GM19395 (cell line): ENCODE data around the gene ELOVL6.
A peak's percentile ranks its signal among the peaks of the same experiment; 100 is the strongest.

Experiments used
- ATAC-seq: cut with Tn5 transposase; IDR thresholded peaks from one replicate; pipeline ENCODE4 v1.9.1; 2021; ENCODE audit warnings: mild to moderate bottlenecking, moderate library complexity; ENCODE audit not compliant: unreplicated experiment

ELOVL6 gene

DNA sequence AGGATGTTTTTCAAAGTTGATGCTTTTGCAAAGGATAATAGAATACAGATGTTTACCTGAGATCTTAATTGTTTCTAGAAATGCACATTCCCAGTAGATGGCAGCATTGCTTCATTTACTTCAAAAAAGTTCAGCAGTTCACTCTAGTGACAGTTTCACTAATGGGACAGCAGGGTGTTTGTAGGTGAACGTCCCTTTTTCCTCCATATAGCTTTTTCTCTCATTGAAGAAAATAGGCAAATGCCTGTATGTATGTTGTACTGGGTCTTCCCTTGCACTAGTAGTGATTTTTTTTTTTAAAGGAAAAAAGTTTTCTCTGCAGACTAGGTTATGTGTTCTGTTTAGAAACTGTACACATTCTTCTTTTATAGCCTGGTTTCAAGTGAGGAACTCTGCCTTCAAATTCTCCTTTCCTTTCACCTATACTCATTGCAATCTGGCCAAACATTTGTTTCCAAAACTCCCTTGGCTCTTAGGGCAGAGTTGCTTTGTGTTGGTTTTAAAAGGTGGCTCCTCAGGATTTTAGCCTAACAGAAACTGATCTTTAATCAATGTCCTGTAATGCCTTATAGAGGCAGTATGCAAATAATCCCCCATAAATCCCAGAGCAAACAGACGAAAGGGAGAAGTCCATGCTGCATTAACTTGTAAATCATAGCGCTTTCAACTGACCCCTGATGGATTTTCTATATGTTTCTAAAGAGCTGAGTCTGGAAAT is 199.4 kb downstream of the ELOVL6 start:
- peak; percentile 54 for ATAC-seq

- no peak for ATAC-seq
These were observed 201.9 kb downstream of the ELOVL6 start for GRCh38 chr4:109996526-109996925.
